Smooth muscle cell (in vitro differentiated cells): ENCODE data around the gene OFD1. TPM values are rescaled to one million over a fixed set of nuclear protein-coding genes. Genes with fewer than 3 reads are reported as not detected.

Source experiments
- DNase-seq: peaks from one replicate; lab custom pipeline; 2025; ENCODE audit not compliant: unreplicated experiment; lab: John Stamatoyannopoulos, UW
- H2AFZ ChIP-seq: fragments of 200-600 bp; sonication (generic); 2 replicates; pipeline ENCODE4 v1.6.0; 2016; ENCODE audit warnings: antibody characterized with exemption, low read depth, mild to moderate bottlenecking
- H3F3A ChIP-seq: fragments of 200-600 bp; sonication (generic); 2 replicates; pipeline ENCODE4 v1.6.0; 2017; ENCODE audit warnings: antibody characterized with exemption, low read depth
- H3K27ac ChIP-seq: fragments of 200-600 bp; sonication (generic); 2 replicates; pipeline ENCODE4 v1.5.1; 2016; ENCODE audit warnings: low read depth, mild to moderate bottlenecking
- H3K27me3 ChIP-seq: fragments of 200-600 bp; sonication (generic); 2 replicates; pipeline ENCODE4 v1.6.1; 2016; ENCODE audit warnings: low read depth, mild to moderate bottlenecking
- H3K36me3 ChIP-seq: fragments of 200-600 bp; sonication (generic); 2 replicates; pipeline ENCODE4 v1.5.1; 2016; ENCODE audit warnings: low read depth
- H3K4me1 ChIP-seq: fragments of 200-600 bp; sonication (generic); 2 replicates; pipeline ENCODE4 v1.5.1; 2016; ENCODE audit warnings: low read depth
- H3K4me2 ChIP-seq: fragments of 200-600 bp; sonication (generic); 2 replicates; pipeline ENCODE4 v1.6.0; 2016; ENCODE audit warnings: mild to moderate bottlenecking
- H3K4me3 ChIP-seq: fragments of 200-600 bp; sonication (generic); 2 replicates; pipeline ENCODE4 v1.5.1; 2016; ENCODE audit warnings: mild to moderate bottlenecking
- H3K79me2 ChIP-seq: fragments of 200-600 bp; sonication (generic); 2 replicates; pipeline ENCODE4 v1.6.0; 2016; ENCODE audit warnings: low read depth, mild to moderate bottlenecking
- H3K9ac ChIP-seq: fragments of 200-600 bp; sonication (generic); 2 replicates; pipeline ENCODE4 v1.6.0; 2016; ENCODE audit warnings: low read depth
- H3K9me3 ChIP-seq: fragments of 200-600 bp; sonication (generic); replicated peaks from 2 replicates; pipeline ENCODE4 v1.5.1; 2016; ENCODE audit warnings: low read depth
- H4K20me1 ChIP-seq: fragments of 200-600 bp; sonication (generic); 2 replicates; pipeline ENCODE4 v1.6.0; 2016; ENCODE audit warnings: low read depth
- CTCF ChIP-seq: fragments of 200-600 bp; sonication (generic); IDR thresholded peaks from 2 replicates; pipeline ENCODE4 v1.5.1; 2017; ENCODE audit warnings: borderline replicate concordance, mild to moderate bottlenecking, antibody characterized with exemption; ENCODE audit not compliant: insufficient read depth, poor library complexity, severe bottlenecking
- WGBS: methylation state at CpG from one replicate; pipeline ENCODE4 v1.1.7; 2016; ENCODE audit warnings: low lambda C conversion rate; 5-methylcytosine and 5-hydroxymethylcytosine counted together
- polyA plus RNA-seq: library from polyadenylated mRNA; unstranded; fragments of >200 nt; fragmentation: Nextera tagmentation; extraction: Ambion mirVana; gene quantifications from 2 replicates; pipeline ENCODE4 v1.2.1, GENCODE V29; 2016
- total RNA-seq: library from RNA; depleted of rRNA; stranded (reverse); fragments of >200 nt; gene quantifications from 2 replicates; pipeline ENCODE4 v1.2.3, GENCODE V29; 2014

OFD1 gene
- total and polyA plus RNA-seq, 2 experiments from 2014 or later, result 12.5 to 14.4 TPM

- no peak for DNase-seq
- Histone ChIP-seq H3F3A (no peaks in the 10 kb centered on the region), H4K20me1 (no peaks in the 10 kb centered on the region), H3K79me2 (peaks cover 54% of the 10 kb centered on the region), H3K4me2 (no peak overlapping the region), H3K36me3 (no peaks in the 10 kb centered on the region), H3K27ac (no peak overlapping the region), H3K27me3 (no peaks in the 10 kb centered on the region), H3K9me3 (peaks cover 4% of the 10 kb centered on the region), H3K4me1 (peaks cover 6% of the 10 kb centered on the region), H3K4me3 (no peak overlapping the region), H2AFZ (no peak overlapping the region), H3K9ac (no peak overlapping the region)
- TF ChIP-seq CTCF, result no peak
- WGBS, result 71% methylated on average over 7 of the region's 7 CpGs
Measured at GRCh38 chrX:13732246-13733067, 2.1 kb upstream of the OFD1 start.

- no peak for DNase-seq
- H2AFZ ChIP-seq, result no peak overlapping the region
- 56% methylated on average over 4 of the region's 4 CpGs for WGBS
Measured at GRCh38 chrX:13733506-13733905, 1.0 kb upstream of the OFD1 start.

GRCh38 chrX:13741695-13742094, 7.1 kb downstream of the OFD1 start:
- Histone ChIP-seq H3F3A (no peaks in the 10 kb centered on the region), H3K27me3 (no peaks in the 10 kb centered on the region), H3K36me3 (no peaks in the 10 kb centered on the region), H4K20me1 (no peaks in the 10 kb centered on the region), H3K4me3 (no peak overlapping the region), H3K79me2 (peaks cover 3% of the 10 kb centered on the region), H3K4me1 (no peaks in the 10 kb centered on the region), H3K9me3 (peaks cover 2% of the 10 kb centered on the region), H2AFZ (no peak overlapping the region), H3K27ac (no peak overlapping the region), H3K9ac (no peak overlapping the region), H3K4me2 (no peak overlapping the region)
- WGBS, result 55% methylated on average over 6 of the region's 6 CpGs
- no peak for TF ChIP-seq CTCF
- DNase-seq, result no peak

More at GRCh38 chrX:13733506-13733905, 1.0 kb upstream of the OFD1 start:
- Histone ChIP-seq H3K4me3 (peak overlapping the region; percentile 51), H4K20me1 (no peaks in the 10 kb centered on the region), H3K9me3 (peaks cover 4% of the 10 kb centered on the region), H3K9ac (peak overlapping the region; percentile 81), H3K79me2 (peaks cover 47% of the 10 kb centered on the region), H3K4me1 (peaks cover 6% of the 10 kb centered on the region), H3K36me3 (no peaks in the 10 kb centered on the region), H3K27me3 (no peaks in the 10 kb centered on the region), H3K4me2 (peak overlapping the region; percentile 81), H3F3A (no peaks in the 10 kb centered on the region), H3K27ac (peak overlapping the region; percentile 90)
- TF ChIP-seq CTCF, result no peak
